C1 segment of cervical spinal cord (tissue), 14 donors: Measurements from ENCODE around the gene UBE2G1.

ENCODE experiments used
- DNase-seq, 14 donors: peaks; one replicate each; lab custom pipeline; 2025; lab: John Stamatoyannopoulos, UW

Gene UBE2G1

GRCh38 chr17:4334776-4335584 lies 31.5 kb downstream of the UBE2G1 start:
- no peak for DNase-seq

- DNase-seq = no peak
These were observed 32.1 kb downstream of the UBE2G1 start for GRCh38 chr17:4334332-4334731.

- no peak for DNase-seq
These were observed 33.4 kb downstream of the UBE2G1 start for GRCh38 chr17:4333041-4333440.

GRCh38 chr17:4332296-4332970 lies 34.0 kb downstream of the UBE2G1 start:
- DNase-seq = no peak

GRCh38 chr17:4331614-4332013 lies 34.9 kb downstream of the UBE2G1 start:
- no peak for DNase-seq

GRCh38 chr17:4329838-4330237 lies 36.6 kb downstream of the UBE2G1 start:
- DNase-seq = no peak

- DNase-seq = no peak
These were observed 38.9 kb downstream of the UBE2G1 start for GRCh38 chr17:4327606-4328005.

- no peak for DNase-seq
These were observed 39.9 kb downstream of the UBE2G1 start for GRCh38 chr17:4326608-4327007.

- no peak for DNase-seq
These were observed 40.4 kb downstream of the UBE2G1 start for GRCh38 chr17:4326112-4326511.

GRCh38 chr17:4324463-4324862 lies 42.0 kb downstream of the UBE2G1 start:
- DNase-seq = no peak

GRCh38 chr17:4319221-4319620 lies 47.3 kb downstream of the UBE2G1 start:
- DNase-seq = no peak

GRCh38 chr17:4318596-4318995 lies 47.9 kb downstream of the UBE2G1 start:
- DNase-seq = no peak

- no peak for DNase-seq
These were observed 48.3 kb downstream of the UBE2G1 start for GRCh38 chr17:4318186-4318585.

- DNase-seq = no peak
These were observed 48.9 kb downstream of the UBE2G1 start for GRCh38 chr17:4317610-4318009.

GRCh38 chr17:4316648-4317047 lies 49.8 kb downstream of the UBE2G1 start:
- DNase-seq = no peak

GRCh38 chr17:4314618-4315017 lies 51.9 kb downstream of the UBE2G1 start:
- no peak for DNase-seq

- no peak for DNase-seq
These were observed 52.3 kb downstream of the UBE2G1 start for GRCh38 chr17:4314179-4314578.

GRCh38 chr17:4313221-4314114 lies 53.0 kb downstream of the UBE2G1 start:
- DNase-seq = no peak

- DNase-seq = peak in 2 of 14 donors; percentile 17 to 20
These were observed 56.0 kb downstream of the UBE2G1 start for GRCh38 chr17:4310354-4311060.

- DNase-seq = no peak
These were observed 56.6 kb downstream of the UBE2G1 start for GRCh38 chr17:4309897-4310296.

GRCh38 chr17:4307179-4307930 lies 59.1 kb downstream of the UBE2G1 start:
- DNase-seq = no peak
